Measurements from ENCODE around the gene CMYA5.
"Not testable (repeated sequence)": the region's sequence is repeated elsewhere in the genome, so short reads cannot be mapped to it uniquely, and the experiment has no call there.

CMYA5 gene

DNA sequence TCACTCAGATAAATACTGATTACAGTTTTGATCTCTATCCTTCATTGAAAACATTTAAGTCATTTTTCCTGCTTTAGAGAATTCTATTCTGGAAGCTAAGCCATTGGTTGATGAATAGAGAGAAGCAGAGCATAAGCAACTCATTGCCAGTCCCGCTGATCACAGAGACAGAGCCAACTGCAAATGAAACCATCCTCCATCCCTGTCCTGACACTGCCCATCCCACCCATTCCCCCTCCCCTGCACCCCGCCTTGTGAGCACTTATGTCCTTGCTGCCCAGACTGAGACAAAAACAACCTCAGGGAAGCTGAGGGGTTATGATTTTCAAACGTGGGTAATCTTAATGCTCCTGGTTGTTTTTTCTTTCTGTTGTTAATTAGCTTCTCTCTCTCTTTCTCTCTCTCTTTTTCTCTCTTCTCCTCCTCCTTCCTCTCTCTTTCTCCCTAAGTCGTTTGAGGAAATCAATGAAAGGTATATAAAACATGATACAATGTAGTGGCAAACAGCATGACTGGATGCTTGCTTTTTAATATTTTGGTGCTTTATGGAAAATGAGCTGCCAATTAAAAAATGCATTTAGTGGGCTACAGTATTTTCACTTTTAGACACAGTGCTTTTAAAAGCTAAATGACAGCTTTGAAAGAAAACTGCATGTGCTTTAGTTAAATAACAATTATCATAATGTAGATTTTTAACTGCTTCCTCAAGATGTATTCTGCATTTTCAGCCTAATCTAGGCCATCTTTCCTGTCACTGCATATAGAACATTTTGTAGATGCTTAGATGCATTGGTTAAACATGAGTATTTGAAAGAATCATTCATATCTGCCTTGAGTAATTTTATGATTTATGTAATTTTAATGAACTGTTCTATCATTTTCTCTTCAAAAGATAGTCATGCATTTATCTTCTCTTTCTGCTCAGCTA is 57.3 kb downstream of the CMYA5 start:
- peak; percentile 12 for DNase-seq (ENCODE audit: low spot score)

DNA sequence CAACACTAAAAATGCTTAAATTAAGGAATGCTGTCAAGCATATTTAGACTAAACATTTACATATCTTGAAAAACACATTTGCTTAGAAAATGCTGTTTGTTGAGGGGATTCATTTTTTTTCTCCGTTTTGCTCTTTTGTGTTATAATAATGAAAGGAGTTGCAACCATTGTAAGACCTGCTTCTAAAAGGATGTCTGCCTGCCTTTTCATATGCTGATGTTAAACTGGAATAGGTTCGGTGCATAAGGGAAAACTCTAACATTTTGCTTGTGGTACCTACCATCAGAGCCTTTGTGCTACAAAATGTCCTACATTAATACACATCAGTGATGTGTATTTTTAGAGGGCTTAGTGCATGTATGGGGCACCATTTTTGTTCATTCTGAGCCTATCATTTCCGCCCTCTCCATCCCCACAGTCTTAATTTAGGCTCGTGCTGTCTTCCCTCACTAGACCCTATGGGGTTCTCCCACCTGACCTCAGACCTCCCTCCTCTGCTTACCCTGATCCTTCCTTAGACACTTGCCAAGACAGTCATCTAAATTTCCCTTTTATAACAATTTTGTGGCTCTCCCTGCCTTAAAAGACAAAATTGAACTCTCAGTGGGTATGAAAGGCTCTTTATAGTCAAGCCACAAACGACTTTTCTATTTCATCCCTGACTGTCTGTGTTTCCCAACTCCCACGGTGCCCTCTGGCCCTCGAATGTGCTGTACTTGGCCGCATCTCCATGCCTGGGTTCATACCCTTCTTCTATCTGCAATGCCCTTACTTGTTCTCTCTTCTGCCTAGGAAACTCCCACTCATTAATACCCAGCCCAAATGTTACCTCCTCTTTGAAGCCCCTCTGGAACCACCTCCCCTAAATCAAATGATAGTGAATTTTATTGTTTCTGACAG is 61.2 kb downstream of the CMYA5 start:
- no peak for DNase-seq (ENCODE audit: low spot score)

DNA sequence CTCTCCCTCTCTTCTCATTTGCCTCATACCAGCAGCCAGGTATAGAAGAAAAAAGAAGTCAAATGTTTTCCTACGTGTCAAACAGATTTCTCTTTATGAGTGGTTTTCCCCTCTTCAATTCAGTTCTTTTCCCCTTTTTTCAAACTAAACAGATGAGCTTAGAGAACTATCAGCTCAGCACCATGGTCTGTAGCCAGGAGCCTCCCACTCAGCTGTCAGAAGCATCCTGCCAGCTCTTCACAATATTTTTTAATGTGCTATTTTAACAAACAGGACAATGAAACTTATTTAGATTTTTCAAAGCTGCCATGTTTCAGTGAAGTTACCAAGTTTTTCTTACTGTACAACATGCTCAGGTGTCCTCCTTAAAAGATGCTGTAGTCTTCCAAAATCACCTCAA is 63.5 kb downstream of the CMYA5 start:
- DNase-seq (ENCODE audit: low spot score) = no peak

DNA sequence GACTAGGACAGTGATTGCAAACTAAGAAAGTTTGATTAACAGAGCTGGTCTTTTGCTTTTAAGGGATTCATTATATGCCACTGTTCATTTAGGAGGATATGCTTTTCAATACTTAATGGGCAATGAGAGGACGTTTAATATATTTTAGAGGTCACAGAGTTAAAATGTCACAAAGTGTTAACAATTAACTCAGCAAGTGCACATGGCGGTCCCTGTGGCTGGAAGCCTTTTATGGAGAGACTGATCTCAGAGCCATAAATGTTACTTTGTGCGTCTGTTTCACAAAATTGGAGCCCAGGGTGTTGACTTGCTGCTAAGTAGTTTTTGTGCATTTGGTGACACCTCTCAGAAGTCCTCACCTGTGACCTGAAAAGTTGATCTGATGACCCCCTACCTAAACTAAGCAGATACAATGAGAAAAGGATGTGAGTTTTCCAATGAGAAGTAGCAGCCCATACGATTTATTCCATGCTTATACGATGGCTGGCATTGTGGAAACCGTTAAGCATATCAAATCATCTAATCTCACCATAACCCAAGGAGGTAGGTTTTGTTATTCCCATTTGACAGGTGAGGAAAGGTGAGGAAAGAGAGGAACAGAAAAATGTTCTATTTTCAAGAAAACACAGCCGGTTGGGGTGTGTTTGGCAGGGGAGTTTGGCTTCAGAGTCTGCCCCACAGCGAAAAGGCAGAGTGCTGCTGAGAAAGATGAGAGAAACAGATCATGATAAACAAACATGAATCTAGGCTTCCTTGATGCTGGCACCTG is 64.4 kb downstream of the CMYA5 start:
- DNase-seq (ENCODE audit: low spot score) = no peak

DNA sequence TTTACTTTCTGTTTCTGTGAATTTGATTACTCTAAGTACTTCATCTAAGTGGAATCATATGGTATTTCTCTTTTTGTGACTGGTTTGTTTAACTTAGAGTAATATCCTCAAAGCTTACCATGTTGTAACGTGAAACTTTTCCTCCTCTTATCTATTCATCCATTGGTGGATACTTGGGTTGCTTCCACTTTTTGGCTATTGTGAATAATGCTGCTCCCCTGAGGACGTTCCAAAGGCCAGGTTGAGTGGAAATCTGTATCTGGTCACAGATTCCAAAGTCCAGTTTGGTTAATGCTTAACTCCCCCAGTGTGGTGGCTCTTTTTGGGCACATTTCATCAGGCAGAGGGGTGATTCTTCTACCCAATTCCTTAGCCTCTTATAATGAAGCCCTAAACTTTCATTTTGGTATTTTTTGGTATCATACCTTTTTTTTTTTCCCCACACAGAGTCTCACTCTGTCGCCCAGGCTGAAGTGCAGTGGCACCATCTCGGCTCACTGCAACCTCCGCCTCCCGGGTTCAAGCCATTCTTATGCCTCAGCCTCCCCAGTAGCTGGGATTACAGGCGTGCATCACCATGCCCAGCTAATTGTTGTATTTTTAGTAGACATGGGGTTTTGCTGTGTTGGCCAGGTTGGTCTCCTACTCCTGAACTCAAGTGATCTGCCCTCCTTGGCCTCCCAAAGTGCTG is 65.4 kb downstream of the CMYA5 start:
- no peak for DNase-seq (ENCODE audit: low spot score)

DNA sequence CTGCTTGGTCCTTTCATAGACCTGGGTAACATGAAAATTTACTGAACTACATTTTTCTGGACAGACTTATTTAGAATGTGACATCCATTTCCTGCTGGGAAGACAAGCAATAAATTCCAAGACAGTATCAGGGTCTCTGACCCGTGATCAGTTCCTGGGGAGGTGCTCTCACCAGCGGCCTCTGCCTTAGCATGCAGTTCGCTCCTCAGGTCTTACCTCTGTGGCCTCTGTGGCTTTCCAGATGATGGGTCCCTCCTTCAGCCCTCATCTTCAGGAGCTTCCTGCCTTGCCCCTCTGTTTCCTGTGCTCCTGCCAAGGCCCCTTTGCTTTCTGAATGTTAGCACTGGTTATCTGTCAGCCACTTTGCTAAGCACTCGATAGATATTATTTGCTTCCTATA is 66.4 kb downstream of the CMYA5 start:
- no peak for DNase-seq (ENCODE audit: low spot score)

DNA sequence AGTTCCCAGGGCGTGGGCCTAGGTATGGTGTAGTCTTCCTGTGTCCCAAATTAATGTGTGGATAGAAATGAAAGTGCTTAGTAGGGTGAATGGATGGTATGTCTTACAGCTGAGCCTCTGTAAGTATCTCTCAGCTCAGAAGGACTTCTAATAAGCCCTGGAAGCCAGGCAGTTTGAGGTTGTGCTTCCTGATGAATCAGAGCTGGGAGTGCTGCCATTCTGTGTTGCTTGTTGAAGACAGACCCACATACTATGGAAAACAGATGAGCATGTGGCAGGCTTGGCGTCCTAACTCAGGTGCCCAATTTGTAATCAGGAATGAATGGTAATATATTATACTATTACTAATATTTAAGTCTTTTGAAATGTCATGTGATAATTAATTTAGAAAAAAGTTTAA is 69.8 kb downstream of the CMYA5 start:
- DNase-seq (ENCODE audit: low spot score) = no peak

DNA sequence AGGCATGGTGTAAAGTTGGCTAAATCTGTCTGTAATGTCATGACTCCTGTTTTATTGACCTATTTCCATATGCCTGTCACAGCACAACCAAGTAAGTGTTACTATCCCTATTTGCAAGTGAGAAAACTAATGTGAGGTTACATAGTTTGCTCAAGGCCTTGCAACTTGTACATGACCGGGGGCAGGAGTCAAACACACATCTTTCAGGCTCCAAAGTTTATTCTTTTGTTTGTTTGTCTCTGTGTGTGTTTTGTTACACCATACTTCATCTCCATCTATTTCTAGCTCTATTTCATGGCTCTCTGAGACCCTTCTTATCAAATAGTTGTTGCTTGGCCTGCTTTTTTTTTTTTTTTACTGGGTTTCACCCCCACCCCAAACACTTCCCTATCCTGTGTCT is 70.2 kb downstream of the CMYA5 start:
- no peak for DNase-seq (ENCODE audit: low spot score)

DNA sequence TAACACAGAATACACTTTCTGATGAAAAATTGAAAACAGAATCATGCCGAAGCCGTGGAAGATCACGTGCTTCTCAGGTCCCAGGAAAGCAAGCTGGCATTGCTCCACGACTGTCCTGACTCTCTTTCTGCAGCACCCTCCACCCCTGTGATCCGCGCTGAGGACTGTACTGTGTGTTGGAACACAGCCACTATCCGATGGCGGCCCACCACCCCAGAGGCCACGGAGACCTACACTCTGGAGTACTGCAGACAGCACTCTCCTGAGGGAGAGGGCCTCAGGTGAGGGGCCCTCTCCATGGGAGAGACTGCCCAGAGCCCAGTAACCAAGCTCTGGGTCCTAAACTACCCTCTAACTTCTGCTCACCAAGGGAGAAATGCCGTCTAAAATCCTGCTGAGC is 73.3 kb downstream of the CMYA5 start:
- DNase-seq (ENCODE audit: low spot score) = no peak

DNA sequence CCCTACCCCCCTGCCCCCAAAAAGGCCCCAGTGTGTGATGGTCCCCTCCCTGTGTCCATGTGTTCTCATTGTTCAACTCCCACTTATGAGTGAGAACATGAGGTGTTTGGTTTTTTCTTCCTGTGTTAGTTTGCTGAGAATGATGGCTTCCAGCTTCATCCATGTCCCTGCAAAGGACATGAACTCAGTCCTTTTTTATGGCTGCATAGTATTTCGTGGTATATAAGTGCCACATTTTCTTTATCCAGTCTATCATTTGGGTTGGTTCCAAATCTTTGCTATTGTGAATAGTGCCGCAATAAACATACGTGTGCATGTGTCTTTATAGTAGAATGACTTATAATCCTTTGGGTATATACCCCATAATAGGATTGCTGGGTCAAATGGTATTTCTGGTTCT is 74.5 kb downstream of the CMYA5 start:
- not testable (repeated sequence) for DNase-seq (ENCODE audit: low spot score)

DNA sequence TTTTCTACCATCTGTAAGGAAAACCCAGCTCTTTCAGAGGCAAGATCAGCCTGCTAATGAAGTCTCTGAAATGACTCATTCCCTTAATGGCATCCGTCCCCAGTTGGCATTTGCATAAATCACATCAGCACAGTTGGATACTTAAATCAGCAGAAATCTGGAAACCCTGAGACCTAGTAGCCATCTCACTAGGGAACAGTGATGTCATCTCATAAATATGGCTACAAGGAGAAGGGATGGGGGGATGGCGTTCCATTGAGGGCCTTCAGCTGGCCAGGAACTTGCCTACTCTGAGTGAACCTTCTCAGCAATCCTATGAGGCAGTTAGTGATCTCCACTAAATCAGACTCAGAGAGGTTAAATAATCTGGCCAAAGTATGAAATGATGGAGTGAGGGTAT is 81.8 kb downstream of the CMYA5 start:
- no peak for DNase-seq (ENCODE audit: low spot score)

DNA sequence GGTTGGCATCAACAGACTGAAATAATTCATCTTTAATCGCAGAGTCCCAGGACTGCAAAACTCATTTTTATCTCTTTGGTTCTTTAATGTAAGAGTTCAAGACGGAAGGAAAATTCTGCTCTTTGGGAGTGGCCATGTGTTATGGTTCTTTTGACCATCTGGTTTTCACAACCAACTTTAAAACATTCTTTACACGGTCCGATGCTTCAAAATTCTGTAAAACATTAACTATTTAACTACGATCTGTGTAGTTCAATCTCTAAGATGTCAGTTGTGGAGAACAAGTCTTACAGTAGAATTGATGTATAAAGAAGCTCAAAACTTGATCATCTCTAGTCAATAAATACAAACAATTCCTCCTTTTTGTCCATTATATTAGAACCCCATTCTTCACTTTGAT is 83.0 kb downstream of the CMYA5 start:
- DNase-seq (ENCODE audit: low spot score) = no peak

DNA sequence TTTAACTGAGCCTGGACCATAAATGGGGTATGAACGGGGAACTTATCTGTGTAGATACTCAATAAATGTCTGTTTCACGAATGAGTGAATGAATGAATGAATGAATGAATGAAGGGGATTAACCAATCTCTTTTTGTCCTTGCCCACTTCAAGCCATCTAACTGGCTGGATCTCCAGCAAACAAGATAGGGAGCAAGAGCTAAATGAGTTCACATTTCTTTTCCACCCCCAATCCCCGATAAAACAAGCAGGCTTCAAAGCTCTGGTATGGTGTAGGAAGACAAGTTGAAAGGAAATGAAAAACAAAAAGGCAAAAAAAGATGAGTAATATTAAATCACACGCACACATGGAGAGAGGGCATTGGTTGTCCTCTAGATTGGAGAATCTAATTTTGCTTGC is 84.0 kb downstream of the CMYA5 start:
- DNase-seq (ENCODE audit: low spot score) = no peak

DNA sequence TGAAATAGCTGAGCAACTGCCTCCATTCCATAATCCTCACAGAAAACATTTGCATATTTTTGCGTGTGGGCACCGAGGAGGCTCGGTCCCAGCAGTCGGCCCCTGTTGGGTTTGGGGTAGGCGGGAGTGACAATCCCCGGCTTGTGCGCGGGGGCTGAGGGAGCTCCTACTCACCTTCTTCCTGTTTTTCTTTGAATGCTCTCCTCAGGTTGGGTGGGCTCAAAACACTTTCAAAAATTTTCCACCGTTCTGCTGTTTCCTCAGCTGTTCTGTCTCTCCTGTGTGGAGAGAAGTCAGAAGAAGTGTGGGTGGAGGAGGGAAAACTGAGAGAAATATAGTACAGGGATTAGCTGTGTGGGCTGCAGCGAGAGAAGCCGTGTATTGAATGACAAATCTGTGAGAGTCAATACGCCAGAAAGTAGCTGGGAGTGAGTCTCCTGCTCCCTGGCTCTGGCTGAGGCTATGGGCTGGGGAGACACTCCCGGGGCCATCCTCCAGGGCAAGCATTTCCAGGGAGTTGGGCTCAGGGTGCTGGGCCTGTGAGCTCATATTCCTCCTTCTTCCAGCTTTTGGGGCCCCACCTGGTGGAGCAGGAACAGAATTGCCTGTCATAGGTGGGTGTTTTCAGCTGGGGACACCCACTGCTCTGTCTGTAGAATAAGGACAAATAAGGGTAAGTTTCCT is 84.7 kb downstream of the CMYA5 start:
- peak; percentile 39 for DNase-seq (ENCODE audit: low spot score)

DNA sequence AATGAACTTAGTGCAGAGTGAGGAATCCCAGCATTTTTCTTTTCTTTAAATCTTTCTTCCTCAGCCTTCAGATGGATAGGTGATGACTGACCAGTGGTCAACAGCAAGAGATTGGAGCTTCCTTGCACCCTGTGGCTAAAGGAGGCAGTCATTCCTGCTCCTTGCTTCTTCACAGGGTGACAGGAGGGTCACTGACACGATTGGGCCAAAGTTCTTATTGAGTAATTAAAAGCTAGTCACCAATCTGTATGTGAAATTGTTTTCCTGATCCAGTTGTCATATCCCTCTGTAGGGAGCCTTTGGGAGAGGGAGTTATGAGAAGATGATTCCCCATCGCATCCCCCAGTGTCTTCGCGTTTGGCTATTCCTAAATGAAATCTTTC is 85.2 kb downstream of the CMYA5 start:
- no peak for DNase-seq (ENCODE audit: low spot score)

DNA sequence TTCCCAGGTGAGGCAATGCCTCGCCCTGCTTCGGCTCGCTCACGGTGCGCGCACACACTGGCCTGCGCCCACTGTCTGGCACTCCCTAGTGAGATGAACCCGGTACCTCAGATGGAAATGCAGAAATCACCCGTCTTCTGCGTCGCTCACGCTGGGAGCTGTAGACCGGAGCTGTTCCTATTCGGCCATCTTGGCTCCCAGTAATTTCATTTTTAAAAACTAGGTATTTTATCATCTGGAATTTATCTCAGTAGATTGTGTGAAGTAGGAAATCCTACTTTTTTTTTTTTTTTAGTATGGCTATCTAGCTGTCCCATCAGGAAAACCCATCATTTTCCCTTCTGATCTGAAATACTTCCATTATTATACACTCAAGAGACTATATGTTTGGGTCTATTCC is 95.1 kb downstream of the CMYA5 start:
- not testable (repeated sequence) for DNase-seq (ENCODE audit: low spot score)

DNA sequence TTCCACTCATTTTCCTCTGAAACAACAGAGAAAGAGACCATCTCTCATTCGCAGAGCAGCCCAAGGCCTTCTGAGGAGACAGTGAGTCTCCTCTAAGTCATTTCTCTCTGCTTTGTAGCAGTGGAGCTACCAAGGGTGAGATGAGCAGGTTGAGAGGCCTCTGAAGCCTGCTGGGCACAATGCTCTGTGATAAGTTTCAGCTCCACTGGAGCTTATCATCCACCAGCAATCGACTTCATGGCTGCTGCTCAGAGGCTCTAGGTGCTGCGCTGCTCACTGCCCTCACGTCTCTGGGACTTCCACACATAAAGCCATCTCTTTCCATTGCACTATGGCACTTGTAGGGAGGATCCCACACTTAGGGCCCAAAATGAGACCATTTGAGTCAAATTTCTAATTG is 96.3 kb downstream of the CMYA5 start:
- no peak for DNase-seq (ENCODE audit: low spot score)

DNA sequence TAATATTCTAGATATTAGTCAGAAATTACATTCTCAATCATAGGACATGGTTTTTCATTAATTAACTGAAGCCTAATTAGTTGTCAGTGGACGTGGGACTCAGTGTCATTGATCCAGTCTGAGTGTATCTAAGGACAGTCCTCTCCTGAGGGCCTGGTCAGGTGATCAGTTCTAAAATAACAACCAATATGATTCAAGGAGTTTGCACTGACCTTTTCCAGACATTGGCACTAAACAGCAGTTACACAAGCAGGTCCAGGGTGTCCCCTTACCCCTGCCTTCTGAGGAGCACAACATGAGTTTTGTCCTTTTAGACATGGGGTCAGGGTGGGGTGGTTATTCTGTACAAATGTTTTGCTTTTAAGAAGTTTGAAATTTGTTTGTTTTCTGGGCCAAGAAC is 97.8 kb downstream of the CMYA5 start:
- DNase-seq (ENCODE audit: low spot score) = no peak

DNA sequence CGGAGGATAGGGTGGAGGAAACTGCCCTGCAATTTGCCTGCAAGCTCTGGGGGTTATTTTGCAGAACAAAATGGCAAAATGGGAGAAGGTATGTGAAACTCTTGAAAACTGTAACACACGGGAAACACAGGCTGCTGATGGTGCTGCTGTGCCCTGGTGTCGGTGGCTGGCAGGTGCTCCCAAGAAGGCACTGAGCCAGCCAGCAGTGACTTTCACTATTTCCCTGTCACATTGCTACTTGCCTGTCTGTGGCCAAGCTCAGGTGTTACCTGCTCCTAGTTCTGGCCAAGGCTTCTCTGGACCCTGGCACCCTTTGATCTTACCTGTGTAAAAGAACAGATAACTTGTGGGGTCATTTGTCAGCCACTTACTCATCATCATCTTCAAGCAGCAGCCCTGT is 102.2 kb downstream of the CMYA5 start:
- DNase-seq (ENCODE audit: low spot score) = no peak

DNA sequence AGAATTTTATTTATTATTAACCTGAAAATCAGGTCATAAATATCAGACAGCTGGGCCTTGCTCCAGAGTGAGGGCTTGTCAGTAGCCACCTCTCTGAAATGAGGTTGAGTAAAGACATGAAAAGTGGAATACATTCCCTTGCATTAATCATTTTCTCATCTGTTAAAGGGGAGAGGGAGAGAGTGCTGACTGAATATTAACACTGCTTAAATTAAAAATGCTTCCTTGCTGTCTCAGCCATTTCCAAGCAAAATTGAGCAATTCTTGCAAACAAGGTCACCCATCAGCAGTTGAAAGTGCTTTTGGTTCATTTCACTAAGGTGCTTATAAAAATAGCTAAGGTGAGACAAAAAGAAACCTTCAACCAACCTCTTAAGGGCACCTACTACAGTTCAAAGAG is 102.8 kb downstream of the CMYA5 start:
- no peak for DNase-seq (ENCODE audit: low spot score)

DNA sequence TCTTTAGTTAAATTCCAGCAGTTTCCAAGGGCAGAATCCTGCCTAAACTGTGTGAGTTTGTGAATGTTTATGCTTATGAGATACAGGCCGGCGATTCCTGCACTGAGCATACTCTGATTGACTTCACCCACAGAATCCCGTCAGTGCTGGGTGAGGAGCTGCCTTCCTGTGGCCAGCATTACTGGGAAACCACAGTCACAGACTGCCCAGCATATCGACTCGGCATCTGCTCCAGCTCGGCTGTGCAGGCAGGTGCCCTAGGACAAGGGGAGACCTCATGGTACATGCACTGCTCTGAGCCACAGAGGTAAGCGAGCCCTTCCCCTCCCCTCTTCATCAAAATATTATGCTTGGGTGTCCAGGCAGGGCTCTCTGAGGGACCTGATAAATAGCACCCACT is 103.7 kb downstream of the CMYA5 start:
- DNase-seq (ENCODE audit: low spot score) = no peak

Measured in cerebellar cortex (tissue), 1 donor.